Measurements from ENCODE around the gene CYP46A1.

- TF ChIP-seq CTCF (IDR thresholded peaks at IDR 0.05) (no peak), EZH2 (IDR thresholded peaks at IDR 0.05) (no peak)
Measured at GRCh38 chr14:99659333-99659741, 24.8 kb upstream of the CYP46A1 start.

Measured in neural progenitor cell (in vitro differentiated cells).